Anterior cingulate cortex (tissue), 58 donors: ENCODE data around the gene RAP2C.

Experiments
- DNase-seq, 58 donors: peaks; one replicate each; lab custom pipeline; 2025; lab: John Stamatoyannopoulos, UW

The RAP2C gene

GRCh38 chrX:132219343-132219768 is at the start of gene RAP2C:
RAP2C (minus strand) TSS chrX:132219447; CDS start chrX:132217268, 2,179 bp downstream.
- peak in 53 of 58 donors; percentile 0 to 68 (median 22) for DNase-seq

GRCh38 chrX:132267392-132267791 is 48.1 kb upstream of the RAP2C start:
- DNase-seq: no peak

DNA sequence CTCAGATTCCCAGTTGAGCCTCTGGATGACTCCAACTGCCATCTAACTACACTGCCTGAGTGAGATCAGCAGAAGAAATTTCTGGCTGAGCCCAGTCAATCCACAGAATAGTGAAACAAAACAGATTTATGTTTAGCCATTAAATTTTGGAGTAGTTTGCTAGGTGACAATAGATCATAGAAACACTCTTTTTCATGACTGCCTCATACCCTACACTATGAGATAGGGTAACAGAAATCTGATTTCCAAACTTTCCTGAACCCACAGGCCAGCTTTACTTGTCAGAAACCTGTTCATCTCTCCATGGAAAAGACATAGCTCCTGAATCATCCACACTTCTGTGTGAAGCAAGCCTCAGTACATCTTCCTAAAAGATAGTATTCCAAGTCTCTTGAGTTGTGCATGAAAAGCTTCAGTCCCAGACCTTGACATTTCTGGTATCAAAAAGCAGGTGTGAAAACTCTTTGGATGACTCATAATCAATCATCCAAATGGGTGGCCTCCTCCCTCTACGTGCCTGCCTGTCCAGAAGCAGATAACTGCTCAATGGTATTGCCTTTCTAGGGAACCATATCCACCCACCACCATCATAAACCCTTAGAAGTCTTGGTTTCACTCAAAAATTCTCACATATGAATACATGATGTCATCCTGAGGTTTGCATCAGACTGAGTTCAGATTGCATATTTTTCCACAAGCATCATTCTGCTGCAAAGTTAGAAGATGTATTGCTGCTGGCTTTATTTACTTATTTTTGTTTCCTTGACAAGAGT is 47.5 kb upstream of the RAP2C start:
- no peak for DNase-seq

DNA sequence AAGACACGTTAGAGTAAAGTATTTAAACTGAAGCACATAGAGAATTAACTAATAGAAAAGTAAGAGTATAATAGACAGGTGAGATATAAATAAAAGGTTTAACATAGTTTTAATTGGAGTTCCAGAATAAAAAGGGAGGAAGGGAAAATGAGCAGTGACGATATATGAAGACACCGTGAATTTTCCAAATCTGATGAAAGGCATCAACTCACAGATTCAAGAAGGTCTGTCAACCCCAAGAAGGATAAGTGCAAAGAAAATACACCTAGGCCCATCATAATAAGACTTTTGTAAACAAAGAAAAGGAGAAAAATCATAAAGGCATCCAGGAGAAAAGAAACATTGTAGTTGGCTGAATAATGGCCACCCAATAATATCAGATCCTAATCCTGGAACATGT is 43.9 kb upstream of the RAP2C start:
- DNase-seq: no peak

GRCh38 chrX:132258509-132258908 is 39.3 kb upstream of the RAP2C start:
- no peak for DNase-seq

GRCh38 chrX:132257116-132257515 is 37.9 kb upstream of the RAP2C start:
- no peak for DNase-seq

DNA sequence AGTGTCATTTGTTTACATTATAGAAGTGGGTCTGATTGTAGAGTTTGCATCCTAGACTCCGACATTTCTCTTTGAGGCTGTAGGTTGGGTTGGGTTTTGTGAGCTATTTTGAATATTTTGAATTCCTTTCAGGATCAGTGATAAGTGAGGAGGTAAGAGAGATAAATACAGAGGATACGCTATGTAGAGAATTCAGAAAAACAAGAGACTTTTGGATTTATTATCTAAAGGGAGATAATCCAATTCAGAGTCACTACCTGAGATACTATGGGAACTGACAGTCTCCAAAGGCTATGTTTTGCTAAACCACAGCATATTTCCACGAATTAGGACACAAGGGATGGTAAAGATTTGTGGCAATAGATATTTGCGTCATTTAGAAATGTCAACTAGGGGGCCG is 16.9 kb upstream of the RAP2C start:
- no peak for DNase-seq

DNA sequence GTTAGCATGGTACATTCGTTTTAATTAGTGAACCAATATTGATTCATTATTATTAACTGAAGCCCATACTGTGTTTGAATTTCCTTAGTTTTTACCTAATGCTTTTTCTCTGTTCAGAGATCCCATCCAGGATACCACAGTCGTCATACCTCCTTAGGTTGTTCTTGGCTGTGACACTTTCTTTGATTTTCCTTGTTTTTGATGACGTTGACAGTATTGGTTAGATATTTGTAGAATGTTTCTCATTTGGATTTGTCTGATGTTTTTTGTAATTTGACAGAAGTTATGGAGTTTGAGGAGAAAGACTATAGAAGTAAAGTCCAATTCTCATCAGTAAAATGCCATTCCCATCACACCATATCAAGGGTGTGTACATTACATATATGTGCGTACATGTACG is 16.2 kb upstream of the RAP2C start:
- DNase-seq: no peak

- no peak for DNase-seq
Measured at GRCh38 chrX:132231587-132231986, 12.3 kb upstream of the RAP2C start.

DNA sequence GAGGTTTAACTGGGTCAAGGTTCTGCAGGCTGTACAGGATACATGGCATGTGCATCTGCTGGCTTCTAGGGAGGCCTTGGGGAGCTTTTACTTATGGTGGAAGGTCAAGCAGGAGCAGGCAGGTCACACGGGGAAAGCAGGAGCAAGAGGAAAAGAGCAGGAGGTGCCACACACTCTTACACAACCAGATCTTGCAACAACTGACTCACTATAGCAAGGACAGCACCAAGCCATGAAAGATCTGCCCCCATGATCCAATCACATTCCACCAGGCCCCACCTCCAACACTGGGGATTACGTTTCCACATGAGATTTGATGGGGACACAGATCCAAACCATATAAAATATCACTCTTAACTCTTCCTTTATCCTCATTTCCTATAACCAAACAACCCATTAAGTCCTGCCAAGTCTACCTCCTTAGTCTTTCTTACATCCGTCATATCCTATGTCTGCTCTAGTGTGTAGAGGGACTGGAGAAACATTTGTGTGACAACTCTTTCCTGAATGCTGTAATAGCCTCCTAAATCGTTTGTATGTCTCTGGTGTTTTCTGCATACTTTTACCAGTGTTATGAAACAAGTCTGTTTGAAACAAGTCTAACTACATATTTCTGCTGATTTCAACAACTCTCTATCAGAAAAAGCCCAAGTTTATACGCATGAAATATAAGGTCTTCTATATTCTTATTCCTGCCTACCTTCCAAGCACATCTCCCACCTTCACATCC is 8.3 kb upstream of the RAP2C start:
- no peak for DNase-seq

DNA sequence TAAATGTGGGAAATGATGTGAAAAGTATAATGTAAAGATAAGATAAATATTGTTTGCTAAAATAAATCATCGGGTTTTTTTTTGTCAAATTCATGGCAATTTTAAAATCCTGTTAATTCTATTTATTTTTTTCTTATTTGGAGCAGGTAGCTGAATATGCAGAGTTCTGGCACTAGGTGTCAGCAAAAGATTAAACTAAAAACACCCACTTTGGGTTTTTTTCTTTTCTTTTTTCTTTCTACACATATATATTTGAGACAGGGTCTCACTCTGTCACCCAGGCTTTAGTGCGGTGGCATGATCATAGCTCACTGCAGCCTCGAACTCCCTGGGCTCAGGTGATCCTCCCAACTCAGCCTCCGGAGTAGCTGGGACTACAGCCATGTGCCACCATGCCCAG is 6.9 kb upstream of the RAP2C start:
- DNase-seq: no peak

DNA sequence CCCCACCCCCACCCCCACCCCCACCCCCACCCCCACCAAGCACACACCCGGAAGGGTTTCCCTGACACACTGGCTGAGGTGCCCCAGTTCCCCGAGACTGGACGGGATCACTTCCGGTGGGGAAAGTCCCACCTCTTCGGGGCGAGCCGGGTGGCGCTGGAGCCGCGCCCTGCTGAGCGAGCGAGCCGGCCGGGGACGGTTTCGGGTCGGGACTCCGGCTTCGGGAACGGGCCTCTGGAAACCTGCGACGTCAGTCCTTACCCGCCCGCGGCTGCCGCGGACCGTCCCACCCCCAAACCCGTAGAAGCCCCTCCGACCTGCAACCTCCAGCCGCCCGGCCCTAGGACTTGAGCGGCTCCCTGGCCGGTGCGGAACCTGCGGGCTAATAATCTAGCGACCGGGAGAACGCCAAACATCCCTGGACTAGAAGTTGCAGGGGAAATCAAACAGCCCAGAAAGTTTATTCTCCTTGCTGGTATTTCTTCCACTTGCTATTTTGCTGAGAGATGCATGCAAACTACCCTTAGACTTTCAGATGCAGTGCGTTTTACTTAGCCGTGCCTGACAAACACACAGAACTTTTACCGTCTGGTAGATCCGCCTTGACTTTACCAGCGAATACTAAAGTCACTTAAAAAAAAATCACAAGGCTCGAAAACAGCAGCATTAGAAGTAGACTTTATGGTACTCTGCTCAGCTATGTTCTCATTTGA is 991 bp downstream of the RAP2C start:
- DNase-seq: peak in 57 of 58 donors; percentile 3 to 83 (median 61)

DNA sequence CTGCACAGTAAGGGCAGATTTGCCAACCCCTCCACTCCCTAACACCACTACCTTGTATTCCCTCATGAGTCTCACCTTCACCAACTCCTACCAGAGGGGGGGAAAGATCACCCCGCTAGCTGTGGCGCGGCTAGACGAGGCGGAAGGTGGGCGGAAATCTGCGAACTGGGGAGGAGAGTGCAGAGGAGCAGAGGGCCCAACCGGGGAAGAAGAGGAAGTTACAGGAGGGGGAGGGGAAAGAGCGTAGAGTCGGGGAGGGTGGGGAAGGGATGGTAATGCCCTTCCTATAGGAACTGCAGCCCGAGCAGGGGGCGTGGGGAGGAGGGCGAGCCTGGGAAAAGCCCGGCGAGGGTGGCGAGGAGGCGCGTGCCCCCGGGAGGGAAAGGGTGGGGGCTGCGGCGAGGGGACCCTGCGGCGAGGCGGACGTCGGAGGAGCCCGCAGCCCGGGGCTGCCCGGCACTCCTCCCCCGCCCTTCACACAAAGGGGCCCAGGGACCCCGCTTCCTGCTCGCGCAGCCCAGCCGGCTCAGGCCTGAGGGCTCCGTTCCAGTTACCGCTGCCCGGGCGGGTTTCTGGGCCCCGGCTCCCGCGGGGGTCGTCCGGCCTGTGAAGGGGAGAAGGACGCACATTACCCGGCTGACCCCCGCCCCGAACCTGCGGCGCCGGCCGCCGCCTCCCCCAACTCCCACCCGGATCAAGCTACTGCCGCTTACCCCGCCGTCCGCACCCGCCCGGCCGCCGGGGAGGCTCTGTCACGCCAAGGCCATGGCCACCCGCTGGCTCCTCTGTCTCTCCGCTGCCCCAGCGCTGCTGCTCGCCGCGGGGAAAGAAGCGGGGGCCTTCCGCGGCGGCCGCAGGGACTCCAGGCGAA is 1.8 kb downstream of the RAP2C start:
- peak in 48 of 58 donors; percentile 1 to 55 (median 18) for DNase-seq

DNA sequence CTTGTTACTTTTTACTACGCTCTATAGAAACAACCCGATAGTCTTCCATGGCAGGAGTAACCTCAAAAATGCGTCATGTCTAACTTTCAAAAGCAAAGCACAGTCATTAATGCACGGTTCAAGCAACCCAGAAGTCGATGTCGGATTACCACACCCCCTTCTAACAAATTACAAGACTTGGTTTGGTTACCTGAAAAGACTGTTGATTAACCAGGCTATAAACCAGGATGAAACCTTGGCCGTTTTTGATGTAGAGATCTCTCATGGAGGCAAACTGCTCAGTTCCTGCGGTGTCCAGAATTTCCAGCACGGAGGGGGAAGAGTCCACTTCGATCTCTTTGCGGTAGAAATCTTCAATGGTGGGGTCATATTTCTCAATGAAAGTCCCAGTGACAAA is 2.4 kb downstream of the RAP2C start:
- peak in 1 of 58 donors; percentile 23 for DNase-seq

DNA sequence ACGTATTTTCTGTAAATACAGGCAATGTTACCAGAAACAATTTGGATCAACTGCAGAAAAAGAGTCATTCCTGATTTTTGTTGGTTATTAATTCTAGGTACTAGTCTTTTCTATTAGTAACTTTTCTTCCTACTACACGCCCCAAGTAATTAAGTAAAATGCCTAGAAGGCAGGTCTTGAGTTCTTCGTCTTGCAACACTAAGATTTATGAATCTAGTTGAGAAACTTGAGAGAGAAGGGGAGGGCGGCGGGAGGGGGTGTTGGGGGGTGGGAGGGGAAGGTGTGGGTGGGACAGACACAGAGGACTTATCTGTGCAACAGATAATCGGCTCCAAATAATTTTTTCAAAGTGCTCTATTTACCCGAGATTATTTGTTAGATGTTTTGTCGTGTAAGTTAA is 3.0 kb downstream of the RAP2C start:
- DNase-seq: no peak

GRCh38 chrX:132214518-132214917 is 4.7 kb downstream of the RAP2C start:
- DNase-seq: no peak

DNA sequence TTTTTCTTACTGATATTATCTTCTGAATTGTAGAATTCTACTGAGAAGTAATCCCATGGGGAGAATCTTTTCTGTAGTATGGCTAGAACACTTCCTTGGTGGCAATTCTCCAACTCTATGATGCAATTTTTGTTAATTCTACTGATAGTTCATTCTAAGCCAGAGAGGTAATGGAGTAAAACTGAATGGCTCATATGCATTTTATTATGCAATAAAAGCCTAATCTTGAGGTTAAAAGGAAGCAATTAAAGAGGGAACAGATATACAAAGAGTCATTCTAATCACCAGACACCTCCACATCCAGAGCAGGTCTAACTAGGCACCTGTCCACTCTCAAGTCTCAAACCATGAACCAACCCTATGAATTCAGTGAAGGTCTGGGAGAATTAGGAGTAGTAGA is 9.7 kb downstream of the RAP2C start:
- no peak for DNase-seq

- DNase-seq: no peak
Measured at GRCh38 chrX:132208422-132208821, 10.8 kb downstream of the RAP2C start.

DNA sequence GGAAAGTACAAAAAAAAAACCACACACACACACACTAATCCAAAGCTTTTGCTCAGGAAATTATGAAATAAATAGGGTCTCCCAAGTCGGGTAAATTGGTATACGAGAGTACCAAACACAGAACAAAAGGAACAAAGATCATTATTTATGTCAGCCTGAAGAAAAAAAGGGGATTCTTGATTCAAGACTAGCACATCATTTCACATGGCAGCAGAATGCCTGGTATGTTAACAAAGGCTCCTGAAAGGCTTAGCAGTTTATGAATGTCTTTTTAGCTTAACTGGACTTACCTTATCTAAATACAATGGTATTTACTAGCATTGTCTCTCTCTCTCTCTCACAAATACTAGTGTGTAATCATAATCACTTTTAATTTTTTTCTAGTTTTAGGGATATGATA is 11.3 kb downstream of the RAP2C start:
- DNase-seq: no peak

DNA sequence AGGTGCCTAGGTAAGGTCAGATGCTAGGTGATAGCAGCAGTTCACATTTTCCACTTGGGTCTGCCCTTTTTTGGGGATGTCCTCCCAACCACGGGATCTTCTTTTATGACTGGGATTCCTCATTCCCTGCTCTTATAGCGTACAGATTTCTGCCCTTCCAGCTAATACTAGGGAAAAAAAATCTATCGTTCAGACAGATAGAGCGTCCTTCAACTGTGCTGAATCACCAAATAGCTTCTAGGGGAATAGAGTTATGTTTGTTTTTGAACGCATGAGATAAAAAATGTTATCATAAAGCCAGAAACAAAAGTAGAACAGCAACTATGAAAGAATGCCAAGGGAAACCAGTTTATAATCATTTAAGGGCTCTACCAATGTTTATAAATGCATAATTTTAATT is 13.0 kb downstream of the RAP2C start:
- DNase-seq: no peak
